ENCODE results near the gene ACTL7A.
"Not testable (repeated sequence)": the region's sequence is repeated elsewhere in the genome, so short reads cannot be mapped to it uniquely, and the experiment has no call there.

ACTL7A gene

DNA sequence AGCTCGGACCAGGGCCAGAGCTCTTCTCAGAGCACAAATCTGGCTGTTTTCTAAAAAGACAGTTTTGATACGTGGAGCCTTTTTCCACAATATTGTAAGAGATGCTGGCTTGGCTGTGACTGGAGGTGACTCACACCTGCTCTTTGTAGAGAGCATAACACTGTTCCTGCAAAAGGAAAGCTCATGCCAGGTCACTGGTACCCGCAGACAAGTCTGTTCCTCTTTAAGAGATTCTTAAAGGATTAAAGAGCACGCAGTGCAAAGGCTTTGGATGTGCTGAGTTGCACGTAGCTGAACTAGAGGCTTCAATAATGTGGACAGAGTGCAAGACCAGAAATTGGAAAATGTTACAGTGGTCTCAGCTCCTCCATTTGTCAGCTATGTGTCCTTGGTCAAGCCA is 25.3 kb upstream of the ACTL7A start:
- no peak for DNase-seq (ENCODE audit: extremely low spot score)
- CTCF ChIA-PET = no interaction called here
- POLR2A ChIA-PET = no interaction called here
- TF ChIP-seq SUZ12 (IDR thresholded peaks at IDR 0.05) = no peak
- TF ChIP-seq ELF4 (IDR thresholded peaks at IDR 0.05) = no peak

DNA sequence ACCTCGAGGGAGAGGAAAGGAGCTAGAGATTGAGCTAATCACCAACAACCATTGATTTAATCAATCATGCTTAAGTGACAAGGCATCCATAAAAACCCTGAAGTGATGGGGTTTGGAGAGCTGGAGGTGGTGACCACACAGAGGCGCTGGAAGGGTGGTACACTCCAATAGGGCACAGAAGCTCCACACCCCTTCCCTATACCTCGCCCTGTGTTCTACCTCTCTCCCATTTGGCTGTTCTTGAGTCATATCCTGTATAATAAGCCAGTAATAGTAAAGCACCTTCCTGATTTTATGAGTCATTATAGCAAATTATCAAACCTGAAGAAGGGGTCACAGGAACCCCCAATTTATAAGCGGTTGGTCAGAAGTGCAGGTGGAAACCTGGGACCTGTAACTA is 24.5 kb upstream of the ACTL7A start:
- no peak for DNase-seq (ENCODE audit: extremely low spot score)
- CTCF ChIA-PET = no interaction called here
- POLR2A ChIA-PET = no interaction called here
- TF ChIP-seq HDGF (IDR thresholded peaks at IDR 0.05; ENCODE audit: borderline replicate concordance) = no peak
- TF ChIP-seq ARNT (IDR thresholded peaks at IDR 0.05) = no peak
- no peak for TF ChIP-seq ELF4 (IDR thresholded peaks at IDR 0.05)
- TF ChIP-seq, protein P1, sequence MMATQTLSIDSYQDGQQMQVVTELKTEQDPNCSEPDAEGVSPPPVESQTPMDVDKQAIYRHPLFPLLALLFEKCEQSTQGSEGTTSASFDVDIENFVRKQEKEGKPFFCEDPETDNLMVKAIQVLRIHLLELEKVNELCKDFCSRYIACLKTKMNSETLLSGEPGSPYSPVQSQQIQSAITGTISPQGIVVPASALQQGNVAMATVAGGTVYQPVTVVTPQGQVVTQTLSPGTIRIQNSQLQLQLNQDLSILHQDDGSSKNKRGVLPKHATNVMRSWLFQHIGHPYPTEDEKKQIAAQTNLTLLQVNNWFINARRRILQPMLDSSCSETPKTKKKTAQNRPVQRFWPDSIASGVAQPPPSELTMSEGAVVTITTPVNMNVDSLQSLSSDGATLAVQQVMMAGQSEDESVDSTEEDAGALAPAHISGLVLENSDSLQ (IDR thresholded peaks at IDR 0.05) = no peak
- TF ChIP-seq ZNF384 (IDR thresholded peaks at IDR 0.05) = no peak
- TF ChIP-seq NFRKB (IDR thresholded peaks at IDR 0.05) = no peak
- TF ChIP-seq FOXM1 (IDR thresholded peaks at IDR 0.05; ENCODE audit: borderline replicate concordance) = no peak
- TF ChIP-seq SP1 (IDR thresholded peaks at IDR 0.05) = no peak
- no peak for TF ChIP-seq FOXK2 (IDR thresholded peaks at IDR 0.05)
- no peak for TF ChIP-seq LEF1 (IDR thresholded peaks at IDR 0.05; ENCODE audit: borderline replicate concordance)
- TF ChIP-seq BHLHE40 (IDR thresholded peaks at IDR 0.05; ENCODE audit: borderline replicate concordance) = no peak
- TF ChIP-seq FOXA1 (IDR thresholded peaks at IDR 0.05) = no peak
- TF ChIP-seq TARDBP (IDR thresholded peaks at IDR 0.05) = no peak
- TF ChIP-seq L3MBTL2 (conservative IDR thresholded peaks at IDR 0.05) = no peak
- TF ChIP-seq SUZ12 (IDR thresholded peaks at IDR 0.05) = no peak
- no peak for TF ChIP-seq CTBP1 (IDR thresholded peaks at IDR 0.05; ENCODE audit: borderline replicate concordance)

DNA sequence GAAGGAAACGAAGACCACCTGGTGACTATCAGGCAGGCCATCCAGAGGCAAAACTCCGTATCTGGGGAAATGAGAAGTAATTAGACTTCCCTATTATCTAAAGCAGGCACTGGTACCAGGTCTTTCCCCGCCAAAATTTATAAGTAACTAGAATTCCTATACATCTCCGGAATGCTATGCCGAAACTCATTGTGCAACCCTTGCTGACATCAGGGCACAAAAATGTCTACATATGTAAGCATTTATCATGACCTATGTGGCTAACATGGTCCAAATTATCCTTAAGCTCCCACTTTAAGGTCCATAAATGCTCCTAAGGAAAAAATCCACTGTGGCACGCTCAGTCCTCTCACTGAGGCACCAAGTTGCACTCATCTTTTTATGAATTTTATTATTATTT is 24.0 kb upstream of the ACTL7A start:
- TF ChIP-seq FOXA1 (IDR thresholded peaks at IDR 0.05) (no peak), HDGF (IDR thresholded peaks at IDR 0.05; ENCODE audit: borderline replicate concordance) (no peak), BHLHE40 (IDR thresholded peaks at IDR 0.05; ENCODE audit: borderline replicate concordance) (no peak), NFRKB (IDR thresholded peaks at IDR 0.05) (no peak), SUZ12 (IDR thresholded peaks at IDR 0.05) (no peak), ARNT (IDR thresholded peaks at IDR 0.05) (no peak), ELF4 (IDR thresholded peaks at IDR 0.05) (no peak), FOXM1 (IDR thresholded peaks at IDR 0.05; ENCODE audit: borderline replicate concordance) (no peak), L3MBTL2 (conservative IDR thresholded peaks at IDR 0.05) (no peak), TARDBP (IDR thresholded peaks at IDR 0.05) (no peak), FOXK2 (IDR thresholded peaks at IDR 0.05) (no peak)
- TF ChIP-seq, protein P1 (IDR thresholded peaks at IDR 0.05) = no peak
- ChIA-PET POLR2A (no interaction called here), CTCF (no interaction called here)
- DNase-seq (ENCODE audit: extremely low spot score) = no peak

DNA sequence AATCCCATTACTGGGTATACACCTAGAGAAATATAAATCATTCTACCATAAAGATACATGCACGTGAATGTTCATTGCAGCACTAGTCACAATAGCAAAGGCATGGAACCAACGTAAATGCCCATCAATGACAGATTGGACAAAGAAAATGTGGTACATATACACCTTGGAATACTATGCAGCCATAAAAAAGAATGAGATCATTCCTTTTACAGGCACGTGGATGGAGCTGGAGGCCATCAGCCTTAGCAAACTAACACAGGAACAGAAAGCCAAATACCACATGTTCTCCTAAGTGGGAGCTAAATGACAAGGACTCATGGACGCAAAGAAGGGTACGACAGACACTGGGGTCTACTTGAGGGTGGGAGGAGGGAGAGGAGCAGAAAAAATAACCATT is 22.5 kb upstream of the ACTL7A start:
- DNase-seq (ENCODE audit: extremely low spot score); CTCF ChIA-PET; POLR2A ChIA-PET: not testable (repeated sequence)

DNA sequence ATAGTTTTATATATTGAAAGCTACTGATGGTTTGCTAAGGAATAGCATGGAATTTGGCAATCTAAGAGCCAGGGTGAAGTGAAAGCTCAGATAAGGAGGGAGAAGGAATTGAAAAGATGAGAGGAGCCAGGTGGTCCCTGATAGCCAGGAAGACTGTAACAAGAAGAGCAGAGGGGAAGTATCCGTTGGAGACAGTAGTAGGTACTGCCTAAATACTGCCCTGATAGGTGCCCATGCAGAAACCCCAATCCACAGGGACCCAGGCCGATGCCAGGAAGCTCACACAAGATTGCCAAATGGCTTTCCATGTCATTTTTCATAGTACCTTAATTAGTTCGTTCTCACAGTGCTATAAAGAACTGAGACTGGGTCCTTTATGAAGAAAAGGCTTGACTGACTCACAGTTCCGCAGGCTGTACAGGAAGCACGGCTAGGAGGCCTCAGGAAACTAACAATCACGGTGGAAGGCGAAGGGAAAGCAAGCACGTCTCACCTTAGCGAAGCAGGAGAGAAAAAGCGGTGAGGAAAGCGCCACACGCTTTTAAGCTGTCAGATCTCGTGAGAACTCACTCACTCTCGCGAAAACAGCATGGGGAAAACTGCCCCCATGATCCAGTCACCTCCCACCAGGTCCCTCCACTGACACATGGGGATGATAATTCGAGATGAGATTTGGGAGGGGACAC is 19.3 kb upstream of the ACTL7A start:
- ChIA-PET CTCF (interaction anchor here (0.7 kb wide), 1 partner anchor 45 kb away, joined by 3 read pairs; no protein-coding TSS in a partner anchor), POLR2A (no interaction called here)

DNA sequence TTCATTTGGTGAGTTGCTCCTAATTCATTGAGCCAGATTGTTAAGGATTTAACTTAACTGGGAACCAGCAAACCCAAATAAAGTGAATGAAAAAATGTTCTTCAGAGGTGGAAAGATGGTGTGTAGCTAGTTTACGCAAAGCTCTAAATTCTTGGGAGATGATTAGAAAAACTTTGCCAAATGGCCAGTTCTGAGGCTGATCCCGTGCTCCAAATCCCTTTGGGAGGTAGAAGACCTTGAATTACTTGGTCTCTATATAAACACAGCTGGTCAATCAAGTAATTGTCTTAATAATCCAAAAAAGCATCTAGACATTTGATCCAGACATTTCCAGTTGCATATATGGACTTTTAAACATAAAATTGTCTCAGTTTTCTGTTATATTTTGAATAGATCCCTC is 17.7 kb upstream of the ACTL7A start:
- ChIA-PET CTCF (no interaction called here), POLR2A (interaction anchor here (1.3 kb wide), 1 partner anchor 13 kb away, joined by 3 read pairs; no protein-coding TSS in a partner anchor)
- TF ChIP-seq FOXM1 (IDR thresholded peaks at IDR 0.05; ENCODE audit: borderline replicate concordance) = no peak
- TF ChIP-seq, protein P1 (IDR thresholded peaks at IDR 0.05) = no peak
- TF ChIP-seq ZNF384 (IDR thresholded peaks at IDR 0.05) = no peak
- no peak for TF ChIP-seq SUZ12 (IDR thresholded peaks at IDR 0.05)
- TF ChIP-seq BHLHE40 (IDR thresholded peaks at IDR 0.05; ENCODE audit: borderline replicate concordance) = no peak
- TF ChIP-seq ARNT (IDR thresholded peaks at IDR 0.05) = no peak
- TF ChIP-seq CTBP1 (IDR thresholded peaks at IDR 0.05; ENCODE audit: borderline replicate concordance) = no peak
- no peak for TF ChIP-seq TARDBP (IDR thresholded peaks at IDR 0.05)
- TF ChIP-seq FOXA1 (IDR thresholded peaks at IDR 0.05) = no peak
- no peak for TF ChIP-seq NFRKB (IDR thresholded peaks at IDR 0.05)
- TF ChIP-seq HDGF (IDR thresholded peaks at IDR 0.05; ENCODE audit: borderline replicate concordance) = no peak
- TF ChIP-seq ELF4 (IDR thresholded peaks at IDR 0.05) = no peak
- TF ChIP-seq LEF1 (IDR thresholded peaks at IDR 0.05; ENCODE audit: borderline replicate concordance) = no peak
- TF ChIP-seq FOXK2 (IDR thresholded peaks at IDR 0.05) = no peak
- no peak for TF ChIP-seq SP1 (IDR thresholded peaks at IDR 0.05)
- no peak for DNase-seq (ENCODE audit: extremely low spot score)

More for the DNA sequence above, 19.3 kb upstream of the ACTL7A start:
- TF ChIP-seq L3MBTL2 (conservative IDR thresholded peaks at IDR 0.05) = no peak
- TF ChIP-seq, protein P1 (IDR thresholded peaks at IDR 0.05) = no peak
- no peak for TF ChIP-seq HDGF (IDR thresholded peaks at IDR 0.05; ENCODE audit: borderline replicate concordance)
- TF ChIP-seq NFRKB (IDR thresholded peaks at IDR 0.05) = no peak
- no peak for TF ChIP-seq BHLHE40 (IDR thresholded peaks at IDR 0.05; ENCODE audit: borderline replicate concordance)
- TF ChIP-seq TARDBP (IDR thresholded peaks at IDR 0.05) = no peak
- no peak for TF ChIP-seq LEF1 (IDR thresholded peaks at IDR 0.05; ENCODE audit: borderline replicate concordance)
- no peak for TF ChIP-seq SUZ12 (IDR thresholded peaks at IDR 0.05)
- TF ChIP-seq CTBP1 (IDR thresholded peaks at IDR 0.05; ENCODE audit: borderline replicate concordance) = no peak
- TF ChIP-seq FOXM1 (IDR thresholded peaks at IDR 0.05; ENCODE audit: borderline replicate concordance) = no peak
- no peak for TF ChIP-seq FOXA1 (IDR thresholded peaks at IDR 0.05)
- TF ChIP-seq ELF4 (IDR thresholded peaks at IDR 0.05) = no peak
- TF ChIP-seq FOXK2 (IDR thresholded peaks at IDR 0.05) = no peak
- TF ChIP-seq ARNT (IDR thresholded peaks at IDR 0.05) = no peak
- no peak for TF ChIP-seq SP1 (IDR thresholded peaks at IDR 0.05)
- no peak for TF ChIP-seq ZNF384 (IDR thresholded peaks at IDR 0.05)
- no peak for DNase-seq (ENCODE audit: extremely low spot score)

All from HEK293T (cell line).